Activated naive CD4-positive, alpha-beta T cell treated with anti-CD3 and anti-CD28 coated beads for 36 hours (primary cell): ENCODE data around the gene TASL. TPM values are rescaled to one million over a fixed set of nuclear protein-coding genes. Genes with fewer than 3 reads are reported as not detected.
"Not testable (repeated sequence)": the region's sequence is repeated elsewhere in the genome, so short reads cannot be mapped to it uniquely, and the experiment has no call there.

Source experiments
- CTCF ChIA-PET: fragments of 350-600 bp; sonication (Branson Sonifier 250); formaldehyde crosslinking; loops from one replicate; lab custom pipeline; 2021; ENCODE audit warnings: antibody characterized with exemption; lab: Charles Lee
- DNase-seq: peaks from one replicate; pipeline ENCODE4 v3.0.0-alpha.2; 2020
- H3K27ac Mint-ChIP-seq: one replicate; pipeline ENCODE4 v1.8.0; 2021; ENCODE audit warnings: mild to moderate bottlenecking, mixed read lengths
- H3K27me3 Mint-ChIP-seq: one replicate; pipeline ENCODE4 v1.8.0; 2021; ENCODE audit warnings: low read depth, mixed read lengths
- H3K36me3 Mint-ChIP-seq: one replicate; pipeline ENCODE4 v1.8.0; 2021; ENCODE audit warnings: low read depth, mixed read lengths
- H3K4me1 Mint-ChIP-seq: one replicate; pipeline ENCODE4 v1.8.0; 2021; ENCODE audit warnings: low read depth, mixed read lengths
- H3K4me3 Mint-ChIP-seq: one replicate; pipeline ENCODE4 v1.8.0; 2021; ENCODE audit warnings: mild to moderate bottlenecking, moderate library complexity, mixed read lengths
- H3K9me3 Mint-ChIP-seq: one replicate; pipeline ENCODE4 v1.8.0; 2021; ENCODE audit warnings: mixed read lengths
- intact Hi-C: fragments of 100-400 bp; cut with micrococcal nuclease; formaldehyde crosslinking; loops from one replicate; pipeline ENCODE4 v1.15.1; 2023
- total RNA-seq, 2 experiments: library from RNA; stranded (reverse); gene quantifications; one replicate each; pipeline ENCODE4 v1.2.3, GENCODE V29; 2021

TASL gene
- total RNA-seq, 2 experiments from 2014 or later, result 0.79 to 1.1 TPM

DNA sequence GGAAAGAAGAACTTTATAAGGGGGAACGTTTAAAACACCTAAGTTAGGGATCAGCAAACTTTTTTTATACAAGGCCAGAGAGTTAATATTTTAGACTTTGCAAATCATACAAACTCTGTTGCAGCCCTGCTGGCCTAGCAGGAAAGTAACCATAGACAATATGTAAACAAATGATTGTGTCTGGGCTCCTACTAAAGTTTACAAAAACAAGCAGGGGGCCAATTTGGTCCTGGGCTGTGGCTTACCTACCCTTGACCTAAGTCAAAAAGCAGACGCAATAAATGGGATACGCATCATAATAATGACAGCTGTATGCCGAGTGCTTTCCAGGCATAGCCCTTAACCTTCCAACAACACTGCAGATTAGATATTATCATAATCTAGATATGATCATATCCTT, 4.9 kb downstream of the TASL start:
- CTCF ChIA-PET, result interaction anchor here (0.8 to 3.9 kb wide), 3 partner anchors 14 to 163 kb away, joined by 3 to 35 read pairs (median 9); no protein-coding TSS in a partner anchor
- Mint-ChIP-seq H3K27me3 (no peaks in the 10 kb centered on the region), H3K4me3 (no peak overlapping the region), H3K9me3 (no peaks in the 10 kb centered on the region), H3K4me1 (peaks cover 23% of the 10 kb centered on the region), H3K27ac (no peak overlapping the region), H3K36me3 (peaks cover 5% of the 10 kb centered on the region)
- DNase-seq, result no peak
- intact Hi-C loops, result loop anchor here (10.0 kb wide), 1 partner anchor 1082 kb away; no protein-coding TSS in a partner anchor

DNA sequence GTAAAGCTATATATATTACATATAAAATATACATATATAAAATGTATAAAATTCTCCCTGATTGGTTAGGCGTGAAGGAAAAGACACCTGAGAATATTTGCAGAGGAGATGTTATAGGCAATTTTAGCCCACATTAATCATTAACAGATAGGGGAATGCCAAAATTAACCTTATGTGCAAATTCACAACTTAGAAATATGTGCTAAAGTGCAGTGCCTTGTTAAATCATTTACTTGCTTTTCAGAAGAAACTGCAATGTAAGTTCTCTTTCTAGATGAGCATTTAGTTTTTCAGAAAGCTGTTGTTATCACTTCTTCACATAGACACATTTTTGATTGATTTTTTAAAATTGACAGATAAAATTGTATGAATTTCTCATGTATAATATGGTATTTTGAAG, 5.6 kb downstream of the TASL start:
- intact Hi-C loops, result loop anchor here (10.0 kb wide), 1 partner anchor 1083 kb away; no protein-coding TSS in a partner anchor
- no peaks in the 10 kb centered on the region for H3K9me3 Mint-ChIP-seq
- H3K36me3 Mint-ChIP-seq, result peaks cover 5% of the 10 kb centered on the region
- no peak overlapping the region for H3K4me3 Mint-ChIP-seq
- CTCF ChIA-PET, result interaction anchor here (0.6 to 3.9 kb wide), 8 partner anchors 12 to 315 kb away, joined by 3 to 35 read pairs (median 4); no protein-coding TSS in a partner anchor
- DNase-seq, result no peak
- peaks cover 23% of the 10 kb centered on the region for H3K4me1 Mint-ChIP-seq
- no peaks in the 10 kb centered on the region for H3K27me3 Mint-ChIP-seq
- H3K27ac Mint-ChIP-seq, result no peak overlapping the region

DNA sequence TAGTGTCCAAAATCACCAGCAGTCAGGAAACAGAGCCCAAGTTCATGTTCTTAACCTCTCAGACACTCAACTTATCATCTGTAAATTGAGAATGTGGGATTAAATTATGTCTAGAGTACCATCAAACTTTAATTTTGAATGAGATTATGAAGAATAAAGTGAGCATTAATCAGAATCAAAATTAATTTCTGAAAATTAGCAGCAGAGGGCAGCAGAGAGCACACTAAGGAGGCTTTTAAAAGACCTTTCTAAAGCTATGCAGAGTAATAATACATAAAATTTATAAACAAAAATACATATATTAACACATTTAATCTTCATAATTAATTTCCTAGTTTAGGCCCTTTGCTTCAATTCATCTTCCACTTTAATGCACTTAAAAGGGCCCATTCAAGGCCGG, 7.1 kb downstream of the TASL start:
- Mint-ChIP-seq H3K36me3 (peaks cover 4% of the 10 kb centered on the region), H3K27me3 (no peaks in the 10 kb centered on the region), H3K4me1 (peaks cover 19% of the 10 kb centered on the region), H3K4me3 (no peak overlapping the region), H3K27ac (no peak overlapping the region), H3K9me3 (no peaks in the 10 kb centered on the region)
- CTCF ChIA-PET, result interaction anchor here (0.6 to 3.9 kb wide), 11 partner anchors 10 to 332 kb away, joined by 3 to 35 read pairs (median 3); no protein-coding TSS in a partner anchor
- DNase-seq, result no peak
- intact Hi-C loops, result loop anchor here (1.0 to 10.0 kb wide), 3 partner anchors 24 to 1084 kb away; no protein-coding TSS in a partner anchor

DNA sequence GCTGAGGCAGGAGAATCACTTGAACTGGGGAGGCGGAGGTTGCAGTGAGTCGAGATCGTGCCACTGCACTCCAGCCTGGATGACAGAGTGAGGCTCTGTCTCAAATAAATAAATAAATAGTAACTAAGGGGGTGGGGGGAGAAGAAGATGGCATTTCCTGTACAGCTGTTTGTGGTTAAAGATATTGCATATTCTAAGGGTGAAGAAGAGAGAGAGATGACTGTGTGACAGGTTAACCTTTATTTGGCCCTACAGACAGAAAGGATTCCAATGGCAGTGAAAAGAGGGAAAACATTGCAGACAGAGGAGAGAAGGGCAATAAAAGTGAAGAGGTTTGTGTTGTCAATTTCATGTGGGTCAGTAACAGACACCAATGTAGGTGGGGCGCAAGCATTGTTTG, 9.4 kb downstream of the TASL start:
- Mint-ChIP-seq H3K4me1 (peaks cover 9% of the 10 kb centered on the region), H3K27me3 (no peaks in the 10 kb centered on the region), H3K9me3 (no peaks in the 10 kb centered on the region), H3K4me3 (no peak overlapping the region), H3K27ac (no peak overlapping the region), H3K36me3 (peaks cover 2% of the 10 kb centered on the region)
- intact Hi-C loops, result no loop called here
- no peak for DNase-seq
- CTCF ChIA-PET, result interaction anchor here (1.8 kb wide), 1 partner anchor 26 kb away, joined by 6 read pairs; no protein-coding TSS in a partner anchor

DNA sequence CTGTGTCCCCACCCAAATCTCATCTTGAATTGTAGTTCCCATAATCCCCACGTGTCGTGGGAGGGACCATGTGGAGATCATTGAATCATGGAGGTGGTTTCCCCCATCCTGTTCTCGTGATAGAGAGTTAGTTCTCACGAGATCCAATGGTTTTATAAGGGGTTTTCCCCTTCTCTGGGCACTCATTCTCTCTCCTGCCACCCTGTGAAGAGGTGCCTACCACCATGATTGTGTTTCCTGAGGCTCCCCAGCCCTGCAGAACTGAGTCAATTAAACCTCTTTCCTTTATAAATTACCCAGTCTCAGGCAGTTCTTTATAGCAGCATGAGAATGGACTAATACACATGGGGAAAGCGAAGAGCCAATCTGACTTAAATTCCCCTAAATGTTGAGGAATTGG, 14.5 kb downstream of the TASL start:
- H3K9me3 Mint-ChIP-seq, H3K4me1 Mint-ChIP-seq, H3K4me3 Mint-ChIP-seq, intact Hi-C loops, H3K27me3 Mint-ChIP-seq, H3K27ac Mint-ChIP-seq: not testable (repeated sequence)
- H3K36me3 Mint-ChIP-seq, result peaks cover 13% of the 10 kb centered on the region
- DNase-seq, result peak; percentile 4
- CTCF ChIA-PET, result interaction anchor here (0.5 kb wide), 1 partner anchor 9 kb away, joined by 3 read pairs; no protein-coding TSS in a partner anchor

DNA sequence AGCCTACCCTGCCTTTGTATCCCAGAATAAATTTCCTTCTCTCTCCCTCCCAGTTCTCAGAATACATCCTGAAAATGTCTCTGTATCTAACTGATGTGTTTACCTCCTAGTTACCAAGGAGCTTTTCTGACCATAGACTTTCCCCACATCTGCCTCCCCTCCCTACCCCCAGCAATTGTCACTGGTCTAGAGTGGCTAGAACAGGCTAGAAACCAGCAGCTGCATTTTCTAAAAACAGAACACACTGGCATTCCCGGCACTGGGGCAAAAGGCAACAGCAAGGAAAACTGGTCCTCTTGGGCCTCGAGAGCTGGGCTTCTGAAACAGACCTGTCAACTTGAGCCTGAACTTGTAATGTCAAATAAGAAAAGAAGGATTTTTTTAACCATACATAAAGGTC, 16.4 kb downstream of the TASL start:
- H3K27me3 Mint-ChIP-seq, result no peaks in the 10 kb centered on the region
- peaks cover 3% of the 10 kb centered on the region for H3K9me3 Mint-ChIP-seq
- H3K36me3 Mint-ChIP-seq, result peaks cover 13% of the 10 kb centered on the region
- intact Hi-C loops, result no loop called here
- peaks cover 5% of the 10 kb centered on the region for H3K4me1 Mint-ChIP-seq
- H3K27ac Mint-ChIP-seq, result no peak overlapping the region
- no peak overlapping the region for H3K4me3 Mint-ChIP-seq
- CTCF ChIA-PET, result interaction anchor here (1.9 kb wide), 1 partner anchor 9 kb away, joined by 8 read pairs; no protein-coding TSS in a partner anchor
- DNase-seq, result no peak

DNA sequence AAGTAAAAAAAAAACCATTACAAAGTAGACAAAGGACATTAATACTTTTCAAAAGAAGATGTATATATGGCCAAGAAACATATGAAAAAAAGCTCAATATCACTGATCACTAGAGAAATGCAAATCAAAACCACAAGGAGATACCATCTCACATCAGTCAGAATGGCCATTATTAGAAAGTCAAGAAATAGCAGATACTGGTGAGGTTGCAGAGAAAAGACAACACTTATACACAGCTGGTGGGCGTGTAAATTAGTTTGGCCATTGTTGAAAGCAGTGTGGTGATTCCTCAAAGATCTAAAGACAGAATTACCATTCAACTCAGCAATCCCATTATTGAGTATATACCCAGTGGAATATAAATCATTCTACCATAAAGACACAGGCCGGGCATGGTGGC, 39.3 kb downstream of the TASL start:
- Mint-ChIP-seq H3K27me3 (no peaks in the 10 kb centered on the region), H3K4me1 (no peaks in the 10 kb centered on the region), H3K9me3 (no peaks in the 10 kb centered on the region), H3K4me3 (no peak overlapping the region), H3K27ac (no peak overlapping the region), H3K36me3 (no peaks in the 10 kb centered on the region)
- intact Hi-C loops, result no loop called here
- CTCF ChIA-PET, result no interaction called here
- no peak for DNase-seq

DNA sequence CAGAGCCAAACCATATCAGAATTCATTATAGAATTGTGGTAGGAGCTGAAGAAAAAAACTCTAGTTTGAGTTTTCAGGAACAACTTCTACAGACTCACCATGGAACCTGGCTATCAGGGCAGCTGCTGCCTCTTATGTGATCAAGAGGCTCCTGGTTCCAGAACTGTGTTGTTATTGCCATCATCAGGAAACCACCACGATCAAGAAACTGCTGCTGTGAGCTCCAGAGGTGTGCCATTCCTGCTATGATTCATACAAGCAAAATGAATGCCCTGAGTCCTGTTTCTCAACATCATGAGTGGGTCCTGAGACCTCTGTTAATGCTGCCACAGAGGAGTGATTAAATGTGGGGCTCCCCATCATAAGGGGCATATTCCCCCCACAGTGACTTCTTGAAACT, 43.7 kb downstream of the TASL start:
- Mint-ChIP-seq H3K9me3 (no peaks in the 10 kb centered on the region), H3K4me1 (no peaks in the 10 kb centered on the region), H3K4me3 (no peak overlapping the region), H3K36me3 (no peaks in the 10 kb centered on the region), H3K27me3 (no peaks in the 10 kb centered on the region), H3K27ac (no peak overlapping the region)
- intact Hi-C loops, result no loop called here
- no peak for DNase-seq
- CTCF ChIA-PET, result no interaction called here

DNA sequence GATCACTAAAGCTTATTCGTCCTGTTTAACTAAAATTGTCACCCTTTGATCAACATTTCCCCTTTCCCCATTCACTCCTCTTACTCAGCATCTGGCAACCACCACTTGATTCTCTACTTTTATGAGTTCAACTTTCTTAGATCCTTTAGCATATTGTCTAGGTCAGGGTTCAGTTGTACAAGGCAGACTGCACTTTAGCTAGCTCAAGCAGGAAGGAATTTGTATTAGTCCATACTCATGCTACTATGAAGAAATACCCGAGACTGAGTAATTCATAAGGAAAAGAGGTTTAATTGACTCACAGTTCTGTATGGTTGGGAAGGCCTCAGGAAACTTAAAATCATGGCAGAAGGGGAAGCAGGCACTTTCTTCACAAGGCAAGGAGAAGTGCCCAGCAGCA, 44.3 kb downstream of the TASL start:
- H3K27ac Mint-ChIP-seq, result no peak overlapping the region
- no peak for DNase-seq
- no peak overlapping the region for H3K4me3 Mint-ChIP-seq
- CTCF ChIA-PET, result no interaction called here
- intact Hi-C loops, result no loop called here
- no peaks in the 10 kb centered on the region for H3K9me3 Mint-ChIP-seq
- H3K36me3 Mint-ChIP-seq, result no peaks in the 10 kb centered on the region
- H3K27me3 Mint-ChIP-seq, result no peaks in the 10 kb centered on the region
- H3K4me1 Mint-ChIP-seq, result no peaks in the 10 kb centered on the region

DNA sequence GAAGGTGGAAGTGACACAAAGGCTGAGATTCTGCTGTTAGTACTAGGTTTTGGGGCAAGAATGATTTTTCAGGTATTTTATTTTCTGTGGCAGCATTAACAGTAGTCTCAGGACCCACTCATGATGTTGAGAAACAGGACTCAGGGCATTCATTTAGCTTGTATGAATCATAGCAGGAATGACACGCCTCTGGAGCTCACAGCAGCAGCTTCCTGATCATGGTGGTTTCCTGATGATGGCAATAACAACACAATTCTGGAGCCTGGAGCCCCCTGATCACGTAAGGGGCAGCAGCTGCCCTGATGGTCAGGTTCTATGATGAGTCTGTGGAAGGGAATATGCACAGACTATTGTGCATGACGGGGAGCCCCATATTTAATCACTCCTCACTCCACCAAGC, 47.0 kb downstream of the TASL start:
- Mint-ChIP-seq H3K4me3 (no peak overlapping the region), H3K27ac (no peak overlapping the region), H3K9me3 (peaks cover 2% of the 10 kb centered on the region), H3K36me3 (no peaks in the 10 kb centered on the region), H3K4me1 (no peaks in the 10 kb centered on the region), H3K27me3 (no peaks in the 10 kb centered on the region)
- CTCF ChIA-PET, result no interaction called here
- no peak for DNase-seq
- intact Hi-C loops, result no loop called here

DNA sequence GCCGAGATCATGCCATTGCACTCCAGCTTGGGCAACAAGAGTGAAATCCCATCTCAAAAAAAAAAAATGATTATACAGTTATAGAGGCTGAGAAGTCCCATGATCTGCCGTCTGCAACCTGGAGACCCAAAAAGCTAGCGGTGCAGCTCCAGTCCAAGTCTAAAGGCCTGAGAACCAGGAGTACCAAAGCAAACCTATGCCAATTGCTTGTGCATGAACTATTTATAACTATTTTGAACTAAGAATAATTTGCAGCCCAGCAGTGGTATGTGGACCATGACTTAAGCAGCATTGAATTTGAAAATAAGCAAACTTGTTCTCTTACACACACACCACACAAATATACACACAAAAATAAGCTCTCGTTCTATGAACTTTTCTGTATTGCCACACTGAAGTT, 51.8 kb downstream of the TASL start:
- Mint-ChIP-seq H3K4me3 (no peak overlapping the region), H3K27ac (no peak overlapping the region), H3K27me3 (no peaks in the 10 kb centered on the region), H3K9me3 (peaks cover 2% of the 10 kb centered on the region), H3K36me3 (no peaks in the 10 kb centered on the region), H3K4me1 (no peaks in the 10 kb centered on the region)
- DNase-seq, result no peak
- CTCF ChIA-PET, result no interaction called here
- intact Hi-C loops, result no loop called here

DNA sequence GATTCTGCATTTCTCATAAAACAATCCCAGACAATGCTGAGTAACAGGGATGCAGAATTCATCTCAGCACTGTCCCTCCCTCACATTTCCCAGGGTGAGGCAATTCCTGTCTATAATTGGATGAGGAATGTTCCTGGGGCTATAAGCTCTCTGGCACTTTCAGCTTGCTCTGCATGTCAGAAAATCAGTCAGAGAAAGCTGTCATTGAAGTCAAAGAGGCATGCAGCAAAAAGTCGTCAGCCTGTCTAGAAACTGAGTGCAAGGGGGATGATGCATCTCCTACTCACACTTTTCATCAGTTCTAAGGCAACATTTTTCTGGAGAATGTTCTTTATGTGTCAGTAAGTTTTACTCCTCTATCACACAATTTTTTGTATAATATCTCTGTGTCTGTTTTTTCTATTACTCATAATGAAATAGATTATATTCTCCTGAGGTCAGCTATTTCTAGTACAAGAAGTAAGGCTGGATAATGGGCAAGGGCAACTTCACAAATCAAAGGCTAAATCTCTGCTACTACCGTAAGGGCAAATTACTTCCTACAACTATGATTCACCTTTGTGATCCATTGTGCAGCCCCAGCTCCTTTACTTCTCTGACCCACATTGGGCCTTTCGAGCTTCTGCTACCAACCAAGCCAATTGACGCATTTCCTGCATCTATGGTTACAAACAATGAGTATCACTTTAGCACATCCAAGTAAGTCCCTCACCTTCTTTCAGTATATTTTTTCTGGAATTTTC, 56.0 kb downstream of the TASL start:
- intact Hi-C loops, result no loop called here
- Mint-ChIP-seq H3K36me3 (no peaks in the 10 kb centered on the region), H3K4me1 (no peaks in the 10 kb centered on the region), H3K27ac (no peak overlapping the region), H3K27me3 (no peaks in the 10 kb centered on the region), H3K9me3 (no peaks in the 10 kb centered on the region), H3K4me3 (no peak overlapping the region)
- no peak for DNase-seq
- CTCF ChIA-PET, result no interaction called here

DNA sequence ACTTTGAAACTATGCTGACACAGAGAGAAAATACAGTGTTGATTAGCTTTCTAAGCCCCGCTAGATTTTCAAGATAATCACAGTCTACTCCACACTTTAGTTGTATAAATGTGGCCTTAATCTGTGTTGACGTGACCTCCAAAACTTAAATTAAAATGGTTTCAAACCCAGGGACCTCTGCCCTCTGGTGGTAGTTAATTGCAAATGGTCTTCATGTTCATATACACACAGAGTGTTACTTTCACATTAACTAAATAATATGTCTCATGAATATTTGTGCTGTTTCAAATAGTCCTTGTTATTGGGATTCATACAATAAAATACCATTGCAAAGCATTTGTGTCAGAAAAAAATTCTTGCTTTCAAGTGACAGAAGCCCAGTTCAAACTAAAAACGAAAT, 64.3 kb downstream of the TASL start:
- CTCF ChIA-PET, result no interaction called here
- no peaks in the 10 kb centered on the region for H3K27me3 Mint-ChIP-seq
- peak; percentile 4 for DNase-seq
- H3K4me1 Mint-ChIP-seq, result no peaks in the 10 kb centered on the region
- H3K27ac Mint-ChIP-seq, result no peak overlapping the region
- H3K4me3 Mint-ChIP-seq, result no peak overlapping the region
- intact Hi-C loops, result no loop called here
- no peaks in the 10 kb centered on the region for H3K36me3 Mint-ChIP-seq
- H3K9me3 Mint-ChIP-seq, result no peaks in the 10 kb centered on the region
